ENCODE measurements around the gene PLCB3.

The PLCB3 gene

DNA sequence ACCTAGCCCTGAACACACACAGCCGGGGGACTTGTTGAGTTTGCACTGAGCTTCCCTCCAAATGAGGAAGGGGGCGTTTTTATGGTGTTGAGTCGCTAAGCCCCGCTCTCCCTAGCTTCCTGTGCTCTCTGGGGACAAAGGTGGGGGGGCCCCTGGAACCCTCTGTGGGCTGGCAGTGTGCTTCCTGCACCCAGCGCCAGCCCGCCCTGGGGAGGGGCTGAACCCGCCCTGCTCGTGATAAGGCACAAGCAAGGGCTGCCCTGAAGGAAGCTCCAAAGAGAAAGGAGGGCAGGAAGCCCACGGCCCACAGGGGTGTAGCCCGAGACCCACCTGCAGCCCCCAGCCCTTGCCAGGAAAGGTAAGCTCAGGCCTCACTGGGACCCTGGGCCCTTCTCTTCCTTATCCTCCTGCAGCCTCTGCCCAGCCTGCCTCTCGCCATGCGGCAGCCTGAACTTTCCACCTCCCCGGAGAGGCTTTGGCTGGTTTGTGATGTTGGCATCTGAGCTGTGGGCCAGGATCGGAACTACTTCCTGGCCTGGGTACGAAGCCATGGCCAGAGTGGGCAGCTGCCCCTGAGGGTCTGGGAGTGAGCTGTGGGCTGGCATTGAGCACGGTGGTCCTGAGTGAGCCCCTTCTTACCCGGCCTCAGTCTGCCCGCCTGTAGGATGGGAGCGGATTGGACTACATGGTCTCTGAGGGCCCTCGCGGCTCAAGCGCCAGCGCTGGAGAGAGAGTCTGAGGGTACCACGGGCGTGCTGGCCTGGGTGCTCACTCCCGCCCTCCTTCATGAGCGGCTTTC, 44.7 kb upstream of the PLCB3 start, which contains the start of gene FERMT3:
FERMT3 (plus strand) TSS at position 265 of the 799 bp plus-strand sequence. CDS start 644 bp downstream, outside the sequence.
- TF ChIP-seq, protein P1, sequence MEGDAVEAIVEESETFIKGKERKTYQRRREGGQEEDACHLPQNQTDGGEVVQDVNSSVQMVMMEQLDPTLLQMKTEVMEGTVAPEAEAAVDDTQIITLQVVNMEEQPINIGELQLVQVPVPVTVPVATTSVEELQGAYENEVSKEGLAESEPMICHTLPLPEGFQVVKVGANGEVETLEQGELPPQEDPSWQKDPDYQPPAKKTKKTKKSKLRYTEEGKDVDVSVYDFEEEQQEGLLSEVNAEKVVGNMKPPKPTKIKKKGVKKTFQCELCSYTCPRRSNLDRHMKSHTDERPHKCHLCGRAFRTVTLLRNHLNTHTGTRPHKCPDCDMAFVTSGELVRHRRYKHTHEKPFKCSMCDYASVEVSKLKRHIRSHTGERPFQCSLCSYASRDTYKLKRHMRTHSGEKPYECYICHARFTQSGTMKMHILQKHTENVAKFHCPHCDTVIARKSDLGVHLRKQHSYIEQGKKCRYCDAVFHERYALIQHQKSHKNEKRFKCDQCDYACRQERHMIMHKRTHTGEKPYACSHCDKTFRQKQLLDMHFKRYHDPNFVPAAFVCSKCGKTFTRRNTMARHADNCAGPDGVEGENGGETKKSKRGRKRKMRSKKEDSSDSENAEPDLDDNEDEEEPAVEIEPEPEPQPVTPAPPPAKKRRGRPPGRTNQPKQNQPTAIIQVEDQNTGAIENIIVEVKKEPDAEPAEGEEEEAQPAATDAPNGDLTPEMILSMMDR (IDR thresholded peaks at IDR 0.05; ENCODE audit: low read depth, low read length), result no peak
- H3K4me3 ChIP-seq (ENCODE audit: low read depth, low read length), result no peak within 1 kb of the TSS
- no peak for DNase-seq (ENCODE audit: low read depth, low spot score)

DNA sequence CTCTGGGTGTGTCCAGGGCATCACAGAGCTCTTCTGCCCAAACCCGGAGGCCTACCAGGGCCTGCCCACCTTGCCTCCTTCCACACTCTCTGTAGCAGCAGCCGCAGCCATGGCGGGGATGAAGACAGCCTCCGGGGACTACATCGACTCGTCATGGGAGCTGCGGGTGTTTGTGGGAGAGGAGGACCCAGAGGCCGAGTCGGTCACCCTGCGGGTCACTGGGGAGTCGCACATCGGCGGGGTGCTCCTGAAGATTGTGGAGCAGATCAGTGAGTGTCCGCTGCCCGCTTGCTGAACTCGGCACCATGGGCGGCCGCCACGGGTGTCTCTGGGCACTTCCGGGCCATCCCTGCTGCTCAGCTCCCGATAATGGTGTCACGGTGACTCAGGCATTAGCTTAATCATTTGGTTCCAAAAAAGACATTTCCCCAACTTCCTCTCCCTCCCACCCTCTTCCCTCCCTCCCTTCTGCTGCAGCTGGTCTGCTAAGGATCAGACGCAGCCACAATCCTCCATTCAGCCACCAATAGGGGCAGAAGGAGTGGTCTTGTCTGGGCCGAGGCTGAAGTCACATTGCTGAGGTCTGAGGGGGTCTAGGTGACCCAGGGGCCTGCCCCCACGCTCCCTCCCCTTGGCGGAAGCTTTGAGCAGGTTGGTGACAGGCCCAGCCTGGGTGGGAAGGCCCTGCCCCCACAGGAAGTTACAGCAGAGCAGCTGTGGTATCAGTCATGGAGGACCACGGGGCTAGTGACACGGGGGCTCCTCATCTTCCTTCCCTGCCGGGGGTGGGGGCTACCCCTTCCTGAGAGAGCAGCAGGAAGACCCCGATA, 43.9 kb upstream of the PLCB3 start:
- H3K4me3 ChIP-seq (ENCODE audit: low read depth, low read length), result no peak overlapping the region
- TF ChIP-seq, protein P1 (IDR thresholded peaks at IDR 0.05; ENCODE audit: low read depth, low read length), result no peak
- DNase-seq (ENCODE audit: low read depth, low spot score), result peak; percentile 66
- in situ Hi-C loops (cut with HindIII; ENCODE audit: low sequenced_read_pairs), result no loop called here

More for the DNA sequence above, 44.7 kb upstream of the PLCB3 start, which contains the start of gene FERMT3:
- in situ Hi-C loops (cut with HindIII; ENCODE audit: low sequenced_read_pairs), result no loop called here

DNA sequence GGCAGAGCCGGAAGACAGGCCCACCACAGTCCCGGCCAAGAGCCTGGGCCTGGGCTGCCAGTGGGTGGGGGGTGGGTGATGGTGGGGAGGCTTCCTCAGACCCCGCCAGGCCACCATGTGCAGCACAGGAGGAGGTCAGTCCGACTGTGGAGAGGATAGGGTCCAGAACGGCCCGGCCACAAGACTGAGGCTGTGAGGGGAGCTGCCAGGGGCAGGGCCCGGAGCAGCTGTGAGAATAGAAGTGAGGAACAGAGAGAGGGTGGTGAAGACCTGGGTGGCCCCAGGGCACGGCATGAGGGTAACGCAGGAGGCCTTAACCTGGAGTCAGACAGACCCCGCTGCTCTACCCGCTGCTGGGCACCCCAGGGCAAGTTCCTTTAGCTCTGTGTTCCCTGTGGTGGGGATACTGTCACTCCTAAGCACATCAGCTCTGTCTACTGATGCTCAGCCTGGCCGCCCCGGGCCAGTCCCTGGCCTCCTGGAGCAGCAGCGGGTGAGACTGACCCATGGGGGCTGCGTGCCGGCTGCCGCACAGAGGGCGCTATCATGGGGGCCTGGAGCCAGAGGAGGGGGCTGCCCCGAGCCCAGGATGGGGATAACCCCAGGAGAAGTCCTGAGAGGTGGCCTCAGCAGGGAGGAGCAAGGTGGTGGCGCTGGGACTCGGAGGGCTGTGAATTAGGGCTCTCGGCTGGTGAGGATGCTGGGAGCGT, 43.1 kb upstream of the PLCB3 start:
- TF ChIP-seq, protein P1 (IDR thresholded peaks at IDR 0.05; ENCODE audit: low read depth, low read length), result no peak
- in situ Hi-C loops (cut with HindIII; ENCODE audit: low sequenced_read_pairs), result no loop called here
- H3K4me3 ChIP-seq (ENCODE audit: low read depth, low read length), result no peak overlapping the region
- DNase-seq (ENCODE audit: low read depth, low spot score), result no peak

DNA sequence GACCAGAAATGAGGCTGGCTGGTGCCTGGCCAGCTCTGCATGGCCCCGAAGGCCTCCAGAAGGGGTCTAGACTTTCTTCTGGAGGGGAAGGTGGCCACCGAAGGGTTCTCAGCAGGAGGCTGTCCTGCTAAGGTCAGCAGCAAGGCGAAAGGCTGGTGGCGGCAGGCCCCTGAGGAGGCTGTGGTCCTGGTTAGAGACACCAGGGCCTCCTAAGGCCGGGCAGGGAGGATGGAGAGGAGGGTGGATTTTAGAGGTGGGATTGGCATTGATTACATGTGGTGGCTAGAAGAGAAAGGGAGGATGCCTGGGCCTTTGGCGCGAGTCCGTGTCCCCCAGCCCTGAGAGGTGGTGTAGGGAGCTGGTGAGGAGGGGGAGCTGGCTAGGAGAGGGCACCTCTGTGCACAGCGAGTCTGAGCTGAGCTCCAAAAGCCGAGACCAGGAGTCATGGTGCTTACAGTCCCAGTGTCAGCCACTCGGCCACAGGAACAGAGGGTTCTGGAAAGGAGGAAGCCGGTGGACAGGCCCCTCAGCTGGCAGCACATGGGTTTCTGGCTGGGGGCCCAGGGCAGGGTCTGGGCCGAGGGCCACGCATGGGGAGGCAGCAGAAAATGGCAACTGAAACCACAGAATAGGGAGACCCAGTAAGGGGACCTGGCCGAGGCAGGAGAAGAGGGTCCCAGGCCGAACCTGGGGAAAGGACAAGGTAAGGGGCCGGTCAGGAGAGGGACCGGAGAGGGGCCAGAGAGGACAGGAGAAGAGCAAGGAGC, 42.4 kb upstream of the PLCB3 start:
- H3K4me3 ChIP-seq (ENCODE audit: low read depth, low read length), result no peak overlapping the region

DNA sequence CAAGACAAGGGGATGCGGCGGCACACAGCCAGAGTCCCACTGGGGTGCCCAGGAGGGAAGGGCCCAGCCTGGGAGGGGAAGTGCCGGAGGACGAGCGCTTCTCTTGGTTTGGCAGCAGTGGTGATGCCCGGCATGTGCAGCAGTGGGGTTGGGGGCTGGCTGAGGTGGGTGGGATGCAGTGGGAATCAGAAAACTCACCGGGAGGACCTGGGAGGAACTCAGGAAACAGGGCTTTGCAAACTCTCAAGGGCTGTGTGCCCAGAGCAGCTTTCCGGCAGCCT, 41.8 kb upstream of the PLCB3 start:
- in situ Hi-C loops (cut with HindIII; ENCODE audit: low sequenced_read_pairs), result no loop called here
- TF ChIP-seq, protein P1 (IDR thresholded peaks at IDR 0.05; ENCODE audit: low read depth, low read length), result no peak
- no peak overlapping the region for H3K4me3 ChIP-seq (ENCODE audit: low read depth, low read length)
- no peak for DNase-seq (ENCODE audit: low read depth, low spot score)

More for the DNA sequence above, 42.4 kb upstream of the PLCB3 start:
- TF ChIP-seq, protein P1 (IDR thresholded peaks at IDR 0.05; ENCODE audit: low read depth, low read length), result no peak
- in situ Hi-C loops (cut with HindIII; ENCODE audit: low sequenced_read_pairs), result no loop called here
- DNase-seq (ENCODE audit: low read depth, low spot score), result no peak
